Cortex of kidney (tissue), 1 donor: ENCODE measurements around the gene ATP5MK.
A peak's percentile ranks its signal among the peaks of the same experiment; 100 is the strongest.
"Not testable (repeated sequence)": the region's sequence is repeated elsewhere in the genome, so short reads cannot be mapped to it uniquely, and the experiment has no call there.

Experiments
- DNase-seq: peaks from one replicate; lab custom pipeline; 2025; lab: John Stamatoyannopoulos, UW

ATP5MK gene, protein sequence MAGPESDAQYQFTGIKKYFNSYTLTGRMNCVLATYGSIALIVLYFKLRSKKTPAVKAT

GRCh38 chr10:103396067-103396788 lies at the start of gene ATP5MK, which contains the start of gene PDCD11:
TSS of gene ATP5MK (minus strand) at chr10:103396475. CDS start at chr10:103392457, 4,018 bp downstream.
TSS of gene PDCD11 (plus strand) at chr10:103396626. CDS start at chr10:103398427, 1,801 bp downstream.
- peak; percentile 72 for DNase-seq

DNA sequence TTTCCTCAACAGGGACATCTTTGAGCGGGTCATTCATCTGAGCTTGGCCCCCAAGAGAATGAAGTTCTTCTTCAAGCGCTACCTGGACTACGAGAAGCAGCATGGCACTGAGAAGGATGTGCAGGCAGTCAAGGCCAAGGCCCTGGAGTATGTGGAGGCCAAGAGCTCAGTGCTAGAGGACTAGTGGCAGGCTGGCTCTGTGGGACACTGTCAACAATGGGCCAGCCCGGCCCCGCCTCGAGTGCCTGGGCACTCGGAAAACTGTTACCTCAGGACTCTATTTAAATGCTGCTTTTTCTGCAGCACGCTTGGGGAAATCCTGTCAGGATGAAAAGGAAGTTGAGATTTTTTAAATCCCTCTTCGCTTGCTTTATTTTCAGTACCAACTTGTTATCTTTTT lies 49.1 kb upstream of the ATP5MK start:
- no peak for DNase-seq

DNA sequence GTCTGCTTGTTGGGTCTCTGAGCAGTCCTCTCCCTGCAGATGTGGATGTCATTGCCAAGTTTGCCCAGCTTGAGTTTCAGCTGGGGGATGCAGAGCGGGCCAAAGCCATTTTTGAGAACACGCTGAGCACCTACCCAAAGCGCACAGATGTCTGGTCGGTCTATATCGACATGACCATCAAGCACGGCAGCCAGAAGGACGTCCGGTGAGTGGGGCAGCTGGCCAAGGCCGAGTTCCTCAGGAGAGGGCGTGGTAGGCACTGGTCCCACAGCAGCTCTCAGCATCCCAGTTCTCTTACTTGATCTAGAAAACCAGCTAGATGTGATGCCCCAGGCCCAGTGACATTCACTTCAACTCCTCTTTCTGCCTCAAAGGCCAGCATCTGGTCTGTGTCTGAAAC lies 48.2 kb upstream of the ATP5MK start:
- DNase-seq, result no peak

DNA sequence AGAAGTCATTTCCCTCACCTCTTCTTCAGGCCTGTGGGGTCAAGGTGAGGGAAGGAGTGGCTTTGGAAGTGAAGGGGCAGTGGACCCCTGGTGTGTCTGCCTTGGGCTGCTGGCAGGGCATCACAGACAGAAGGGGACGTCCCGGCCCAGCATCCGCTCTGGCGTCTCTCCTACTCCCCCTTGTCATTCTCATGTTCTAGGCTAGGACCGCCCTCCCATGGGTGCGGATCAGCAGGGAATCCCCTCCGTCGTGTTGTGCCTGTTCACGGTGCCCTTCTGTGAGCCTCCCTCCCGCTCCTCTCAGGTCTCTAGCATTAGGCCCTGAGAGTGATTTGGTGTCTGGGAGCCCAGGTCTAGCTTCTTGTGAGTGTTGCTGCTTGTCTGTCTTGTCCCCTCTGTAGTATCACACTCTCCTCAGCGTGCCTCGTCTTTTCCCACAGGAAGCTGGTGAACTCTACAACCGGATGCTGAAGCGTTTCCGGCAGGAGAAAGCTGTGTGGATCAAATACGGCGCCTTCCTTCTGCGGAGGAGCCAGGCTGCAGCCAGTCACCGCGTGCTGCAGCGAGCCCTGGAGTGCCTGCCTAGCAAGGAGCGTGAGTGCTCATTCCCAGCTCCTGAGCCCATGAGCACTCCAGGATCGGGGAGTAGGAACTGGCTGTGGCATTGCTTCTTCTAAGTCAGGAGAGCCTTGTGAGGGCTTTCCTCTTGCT lies 47.4 kb upstream of the ATP5MK start:
- no peak for DNase-seq

GRCh38 chr10:103442031-103442461 lies 45.8 kb upstream of the ATP5MK start:
- DNase-seq, result no peak

- no peak for DNase-seq
Measured at GRCh38 chr10:103441611-103442010, 45.3 kb upstream of the ATP5MK start.

DNA sequence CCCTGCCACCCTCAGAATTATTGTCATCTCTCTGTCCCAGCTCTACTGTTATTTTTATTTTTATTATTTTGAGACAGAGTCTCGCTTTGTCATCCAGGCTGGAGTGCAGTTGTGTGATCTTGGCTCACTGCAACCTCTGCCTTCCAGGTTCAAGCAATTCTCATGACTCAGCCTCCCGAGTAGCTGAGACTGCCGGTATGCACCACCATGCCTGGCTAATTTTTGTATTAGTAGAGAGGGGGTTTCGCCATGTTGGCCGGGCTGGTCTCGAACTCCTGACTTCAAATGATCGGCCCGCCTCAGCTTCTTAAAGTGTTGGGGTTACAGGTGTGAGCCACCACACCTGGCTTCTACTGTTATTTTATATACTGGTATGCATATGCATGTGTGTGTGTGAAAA lies 44.9 kb upstream of the ATP5MK start:
- no peak for DNase-seq

GRCh38 chr10:103440416-103440815 lies 44.1 kb upstream of the ATP5MK start:
- DNase-seq, result no peak

- DNase-seq, result no peak
Measured at GRCh38 chr10:103439776-103440175, 43.5 kb upstream of the ATP5MK start.

DNA sequence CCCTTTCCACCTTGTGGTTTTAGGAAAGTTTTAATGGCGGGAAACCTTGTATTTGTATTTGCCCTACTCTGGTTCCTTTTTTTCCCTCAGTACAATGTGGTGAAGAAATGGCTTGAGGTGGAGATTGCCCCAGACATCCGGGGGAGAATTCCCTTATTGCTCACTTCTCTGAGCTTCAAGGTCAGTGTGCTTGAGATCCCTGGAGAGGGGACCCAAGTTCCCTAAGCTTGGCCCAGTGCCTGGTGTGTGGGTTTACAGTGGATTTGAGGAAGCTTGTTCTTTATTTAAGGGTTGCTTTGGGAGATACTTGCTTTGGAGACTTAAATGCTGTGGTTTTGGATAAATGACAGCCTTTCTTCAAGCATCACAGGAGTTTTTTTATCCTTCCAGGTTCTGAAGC lies 37.6 kb upstream of the ATP5MK start:
- DNase-seq, result no peak

- DNase-seq, result no peak
Measured at GRCh38 chr10:103431902-103432301, 35.6 kb upstream of the ATP5MK start.

DNA sequence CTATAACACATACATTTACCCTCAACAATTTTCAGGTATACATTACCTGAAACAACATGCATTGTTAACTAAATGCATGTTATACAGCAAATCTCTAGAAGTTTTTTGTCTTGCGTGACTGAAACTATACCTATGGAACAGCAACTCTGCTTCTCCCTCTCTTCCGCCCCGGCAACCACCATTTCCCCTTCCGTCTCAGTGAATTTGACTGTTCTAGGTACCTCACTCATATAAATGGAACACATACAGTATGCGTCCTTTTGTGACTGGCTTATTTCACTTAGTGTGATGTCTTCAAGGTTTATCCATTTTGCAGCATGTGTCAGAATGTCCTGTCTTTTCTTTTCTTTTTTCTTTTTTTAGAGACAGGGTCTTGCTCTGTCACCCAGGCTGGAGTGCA lies 33.4 kb upstream of the ATP5MK start:
- no peak for DNase-seq

GRCh38 chr10:103428989-103429643 lies 32.8 kb upstream of the ATP5MK start:
- DNase-seq, result no peak

DNA sequence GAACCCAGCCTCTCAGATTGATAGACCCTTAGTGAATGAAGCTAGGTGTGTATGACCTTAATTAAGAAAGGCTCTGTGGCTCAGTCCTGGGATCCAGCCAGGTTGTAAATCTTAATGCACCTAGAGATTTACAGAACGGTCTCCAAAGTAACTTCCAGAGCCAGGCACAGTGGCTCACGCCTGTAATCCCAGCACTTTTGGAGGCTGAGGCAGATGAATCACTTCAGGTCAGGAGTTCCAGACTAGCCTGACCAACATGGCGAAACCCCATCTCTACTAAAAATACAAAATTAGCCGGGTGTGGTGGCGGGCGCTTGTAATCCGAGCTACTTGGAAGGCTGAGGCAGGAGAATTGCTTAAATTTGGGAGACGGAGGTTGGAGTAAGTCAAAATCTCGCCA lies 31.6 kb upstream of the ATP5MK start:
- no peak for DNase-seq

DNA sequence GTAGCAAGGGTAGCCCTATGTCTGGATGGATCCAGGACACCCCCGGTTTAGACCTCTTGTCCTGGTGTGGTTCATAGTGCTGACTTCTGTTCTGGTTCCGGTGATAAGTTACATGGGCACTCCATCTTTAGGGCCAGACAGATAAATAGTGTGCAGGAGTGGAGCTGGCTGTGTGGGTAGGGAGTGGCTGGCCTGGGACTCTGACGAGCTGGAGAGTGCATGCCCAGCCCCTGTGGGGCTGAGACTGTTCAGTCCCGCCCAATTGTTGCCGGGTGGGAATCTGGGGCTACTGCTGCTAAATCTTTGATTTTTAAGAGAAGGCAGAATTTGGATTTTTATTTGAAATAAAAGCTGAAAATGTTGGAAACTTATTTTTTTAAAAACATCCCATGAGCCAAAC lies 27.5 kb upstream of the ATP5MK start:
- no peak for DNase-seq

GRCh38 chr10:103419101-103419500 lies 22.8 kb upstream of the ATP5MK start:
- DNase-seq, result no peak

GRCh38 chr10:103417601-103418000 lies 21.3 kb upstream of the ATP5MK start:
- no peak for DNase-seq

DNA sequence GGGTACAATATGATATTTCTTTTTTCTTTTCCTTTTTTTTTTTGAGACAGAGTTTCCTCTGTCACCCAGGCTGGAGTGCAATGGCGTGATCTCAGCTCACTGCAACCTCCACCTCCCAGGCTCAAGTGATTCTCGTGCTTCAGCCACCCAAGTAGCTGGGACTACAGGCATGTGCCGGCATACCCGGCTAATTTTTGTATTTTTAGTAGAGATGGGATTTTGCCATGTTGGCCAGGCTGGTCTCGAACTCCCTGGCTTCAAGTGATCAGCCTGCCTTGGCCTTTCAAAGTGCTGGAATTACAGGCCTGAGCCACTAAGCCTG lies 20.8 kb upstream of the ATP5MK start:
- not testable (repeated sequence) for DNase-seq

DNA sequence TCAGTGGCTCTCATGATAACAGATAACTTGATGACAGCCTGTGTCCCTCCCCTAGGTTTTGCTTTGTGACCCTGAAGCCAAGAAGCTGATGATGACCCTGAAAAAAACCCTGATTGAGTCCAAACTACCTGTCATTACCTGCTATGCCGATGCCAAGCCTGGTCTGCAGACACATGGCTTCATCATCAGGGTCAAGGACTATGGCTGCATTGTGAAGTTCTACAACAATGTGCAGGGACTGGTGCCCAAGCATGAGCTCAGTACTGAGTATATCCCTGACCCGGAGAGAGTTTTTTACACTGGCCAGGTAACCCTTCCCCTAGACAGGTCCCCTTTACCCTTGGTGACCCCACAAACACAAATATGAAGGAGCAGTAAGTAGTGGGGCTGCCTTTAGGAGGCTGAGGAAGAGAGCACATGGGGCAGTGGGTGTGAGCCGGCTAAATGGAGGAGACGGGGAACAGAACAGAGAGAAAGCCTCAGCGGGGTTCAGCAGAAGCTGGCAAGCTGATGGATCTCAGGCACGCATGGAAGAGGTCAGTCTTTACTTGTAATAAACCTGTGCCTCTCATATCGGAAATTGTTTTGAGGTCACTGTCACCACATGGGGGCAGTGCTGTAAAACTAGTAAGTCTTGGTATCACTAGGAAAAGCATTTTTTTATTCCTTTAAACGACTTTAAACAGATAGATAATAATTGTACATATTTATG lies 20.3 kb upstream of the ATP5MK start:
- DNase-seq, result no peak

DNA sequence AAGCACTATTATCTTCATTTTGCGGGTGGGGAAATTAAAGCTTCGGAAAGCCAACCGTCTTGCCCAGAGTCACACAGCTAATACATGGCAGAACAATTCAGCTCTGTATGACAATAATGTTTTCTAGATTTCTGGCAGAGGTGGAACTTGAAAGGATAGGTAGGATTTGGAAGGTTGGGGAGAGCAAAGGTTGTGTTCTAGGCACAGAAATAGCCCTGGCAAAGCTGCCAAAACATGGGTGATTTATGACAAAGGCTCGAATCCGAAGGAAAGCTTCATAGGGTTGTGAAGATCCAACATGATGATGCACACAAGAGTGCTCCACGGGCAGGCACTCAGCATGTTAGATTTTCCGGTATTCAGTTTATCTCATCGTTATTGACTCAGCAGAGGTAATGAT lies 19.3 kb upstream of the ATP5MK start:
- DNase-seq, result no peak

DNA sequence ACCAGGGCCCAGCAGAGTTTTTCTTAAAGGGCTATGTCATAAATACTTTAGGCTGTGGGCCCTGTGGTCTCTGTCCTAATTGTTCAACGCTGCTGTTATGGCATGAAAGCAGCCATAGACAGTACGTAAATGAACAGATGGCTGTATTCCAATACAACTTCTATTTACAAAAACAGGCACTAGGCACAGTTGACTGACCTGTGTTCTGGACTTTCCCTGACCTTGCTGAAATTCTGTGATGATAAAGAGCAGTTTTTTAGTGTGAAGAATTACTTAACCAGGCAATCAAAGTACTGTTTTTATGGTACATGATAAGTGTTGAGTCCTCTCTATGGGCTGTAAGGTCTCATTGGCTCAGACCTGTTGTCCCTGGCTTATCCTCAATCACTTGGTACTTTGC lies 17.3 kb upstream of the ATP5MK start:
- no peak for DNase-seq

DNA sequence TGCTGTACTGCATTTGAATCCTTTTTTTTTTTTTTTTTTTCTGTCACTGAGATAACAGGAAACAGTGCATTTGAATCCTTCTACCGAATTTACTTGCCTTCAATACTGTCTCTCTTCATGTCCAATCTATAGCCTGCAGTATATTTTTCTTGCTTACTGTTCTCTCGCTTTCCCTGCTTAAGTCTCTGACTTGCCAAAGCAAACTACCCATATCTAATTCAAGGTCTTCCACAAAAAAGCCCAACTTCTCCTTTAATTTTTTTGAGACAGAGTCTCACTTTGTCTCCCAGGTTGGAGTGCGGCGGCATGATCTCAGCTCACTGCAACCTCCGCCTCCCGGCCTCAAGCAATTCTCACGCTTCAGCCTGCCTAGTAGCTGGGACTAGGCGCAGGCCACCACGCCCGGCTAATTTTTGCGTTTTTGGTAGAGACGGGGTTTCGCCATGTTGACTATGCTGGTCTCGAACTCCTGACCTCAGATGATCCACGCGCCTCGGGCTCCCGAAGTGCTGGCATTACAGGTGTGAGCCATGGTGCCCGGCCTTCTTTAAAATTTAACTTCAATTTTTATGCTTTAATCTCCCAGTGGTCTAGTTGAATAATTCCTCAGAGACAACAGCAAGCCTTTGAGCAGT lies 1.0 kb upstream of the ATP5MK start:
- DNase-seq, result no peak
